NB4 (cell line): Measurements from ENCODE around the gene LRBA.

Source experiments
- POLR2A ChIP-seq: IDR thresholded peaks from 2 replicates; pipeline ENCODE4 v1.6.1; 2011; ENCODE audit warnings: mild to moderate bottlenecking; ENCODE audit not compliant: insufficient read length; ENCODE audit errors: extremely low read depth
- TF ChIP-seq, protein P1 (sequence below): IDR thresholded peaks from one replicate; pipeline ENCODE4 v1.5.1; 2012; ENCODE audit warnings: low read depth, low read length

- TF ChIP-seq, protein P1, sequence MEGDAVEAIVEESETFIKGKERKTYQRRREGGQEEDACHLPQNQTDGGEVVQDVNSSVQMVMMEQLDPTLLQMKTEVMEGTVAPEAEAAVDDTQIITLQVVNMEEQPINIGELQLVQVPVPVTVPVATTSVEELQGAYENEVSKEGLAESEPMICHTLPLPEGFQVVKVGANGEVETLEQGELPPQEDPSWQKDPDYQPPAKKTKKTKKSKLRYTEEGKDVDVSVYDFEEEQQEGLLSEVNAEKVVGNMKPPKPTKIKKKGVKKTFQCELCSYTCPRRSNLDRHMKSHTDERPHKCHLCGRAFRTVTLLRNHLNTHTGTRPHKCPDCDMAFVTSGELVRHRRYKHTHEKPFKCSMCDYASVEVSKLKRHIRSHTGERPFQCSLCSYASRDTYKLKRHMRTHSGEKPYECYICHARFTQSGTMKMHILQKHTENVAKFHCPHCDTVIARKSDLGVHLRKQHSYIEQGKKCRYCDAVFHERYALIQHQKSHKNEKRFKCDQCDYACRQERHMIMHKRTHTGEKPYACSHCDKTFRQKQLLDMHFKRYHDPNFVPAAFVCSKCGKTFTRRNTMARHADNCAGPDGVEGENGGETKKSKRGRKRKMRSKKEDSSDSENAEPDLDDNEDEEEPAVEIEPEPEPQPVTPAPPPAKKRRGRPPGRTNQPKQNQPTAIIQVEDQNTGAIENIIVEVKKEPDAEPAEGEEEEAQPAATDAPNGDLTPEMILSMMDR, result no peak
- no peak for TF ChIP-seq POLR2A
These were observed 67.0 kb downstream of the LRBA start for GRCh38 chr4:150948074-150948473.
